Hepatocyte (in vitro differentiated cells): ENCODE data around the gene AMIGO3. TPM values are rescaled to one million over a fixed set of nuclear protein-coding genes. Genes with fewer than 3 reads are reported as not detected.

Source experiments
- DNase-seq: peaks from one replicate; pipeline ENCODE4 v3.0.0-alpha.2; 2016; ENCODE audit warnings: low spot score
- H2AFZ ChIP-seq: fragments of 200-600 bp; sonication (generic); 2 replicates; pipeline ENCODE4 v1.6.0; 2016; ENCODE audit warnings: antibody characterized with exemption, mild to moderate bottlenecking
- H3K27ac ChIP-seq: fragments of 200-600 bp; sonication (generic); 2 replicates; pipeline ENCODE4 v1.5.1; 2016; ENCODE audit warnings: mild to moderate bottlenecking
- H3K27me3 ChIP-seq: fragments of 200-600 bp; sonication (generic); 2 replicates; pipeline ENCODE4 v1.6.1; 2016
- H3K36me3 ChIP-seq: fragments of 200-600 bp; sonication (generic); replicated peaks from 2 replicates; pipeline ENCODE4 v1.5.1; 2016; ENCODE audit warnings: low read depth; ENCODE audit not compliant: insufficient read depth
- H3K4me1 ChIP-seq: fragments of 200-600 bp; sonication (generic); 2 replicates; pipeline ENCODE4 v1.5.1; 2016; ENCODE audit warnings: mild to moderate bottlenecking, moderate library complexity; ENCODE audit not compliant: insufficient read depth
- H3K4me2 ChIP-seq: fragments of 200-600 bp; sonication (generic); 2 replicates; pipeline ENCODE4 v1.6.0; 2016
- H3K4me3 ChIP-seq: fragments of 200-600 bp; sonication (generic); 2 replicates; pipeline ENCODE4 v1.5.1; 2016; ENCODE audit warnings: mild to moderate bottlenecking
- H3K79me2 ChIP-seq: fragments of 200-600 bp; sonication (generic); 2 replicates; pipeline ENCODE4 v1.6.0; 2017; ENCODE audit warnings: mild to moderate bottlenecking
- H3K9me2 ChIP-seq: fragments of 200-600 bp; sonication (generic); replicated peaks from 2 replicates; pipeline ENCODE4 v1.6.0; 2017; ENCODE audit warnings: mild to moderate bottlenecking; ENCODE audit not compliant: insufficient read depth
- H3K9me3 ChIP-seq: fragments of 200-600 bp; sonication (generic); 2 replicates; pipeline ENCODE4 v1.5.1; 2016; ENCODE audit warnings: low read depth, mild to moderate bottlenecking
- H4K20me1 ChIP-seq: fragments of 200-600 bp; sonication (generic); 2 replicates; pipeline ENCODE4 v1.6.0; 2016; ENCODE audit warnings: mild to moderate bottlenecking; ENCODE audit not compliant: insufficient read depth, poor library complexity, severe bottlenecking
- CTCF ChIP-seq: fragments of 200-600 bp; sonication (generic); IDR thresholded peaks from 2 replicates; pipeline ENCODE4 v1.5.1; 2016; ENCODE audit warnings: antibody characterized with exemption, mild to moderate bottlenecking; ENCODE audit not compliant: poor library complexity
- EZH2 ChIP-seq: fragments of 200-600 bp; sonication (generic); IDR thresholded peaks from 2 replicates; pipeline ENCODE4 v1.6.1; 2016; ENCODE audit warnings: antibody characterized with exemption, mild to moderate bottlenecking, borderline replicate concordance
- EZH2phosphoT487 ChIP-seq: fragments of 200-600 bp; sonication (generic); IDR thresholded peaks from one replicate; pipeline ENCODE4 v1.6.1; 2018; ENCODE audit warnings: antibody characterized with exemption, mild to moderate bottlenecking, low read depth, moderate library complexity; ENCODE audit not compliant: unreplicated experiment, severe bottlenecking
- WGBS: methylation state at CpG from one replicate; pipeline ENCODE4 v1.1.6; 2016; ENCODE audit warnings: low lambda C conversion rate; ENCODE audit errors: missing lambda C conversion rate; 5-methylcytosine and 5-hydroxymethylcytosine counted together
- polyA plus RNA-seq: library from polyadenylated mRNA; unstranded; fragments of >200 nt; fragmentation: Nextera tagmentation; extraction: Ambion mirVana; gene quantifications from 2 replicates; pipeline ENCODE4 v1.2.1, GENCODE V29; 2016
- total RNA-seq: library from RNA; depleted of rRNA; stranded (reverse); fragments of >200 nt; gene quantifications from 2 replicates; pipeline ENCODE4 v1.2.3, GENCODE V29; 2014

AMIGO3 gene
- total and polyA plus RNA-seq, 2 experiments from 2014 or later: 0.57 to 1.7 TPM

GRCh38 chr3:49701388-49702077 lies 18.0 kb downstream of the AMIGO3 start:
- Histone ChIP-seq H3K4me1 (no peaks in the 10 kb centered on the region), H4K20me1 (no peaks in the 10 kb centered on the region), H3K4me3 (no peak overlapping the region), H3K27me3 (no peaks in the 10 kb centered on the region), H3K9me2 (no peaks in the 10 kb centered on the region), H3K79me2 (no peaks in the 10 kb centered on the region), H3K36me3 (no peaks in the 10 kb centered on the region), H2AFZ (no peak overlapping the region), H3K27ac (no peak overlapping the region), H3K4me2 (no peak overlapping the region), H3K9me3 (no peaks in the 10 kb centered on the region)
- 93% methylated on average over 21 of the region's 21 CpGs for WGBS
- DNase-seq: no peak
- TF ChIP-seq CTCF (peak; percentile 39), EZH2phosphoT487 (no peak)

- H3K27me3 ChIP-seq: no peaks in the 10 kb centered on the region
- no peaks in the 10 kb centered on the region for H3K36me3 ChIP-seq
- no peak for TF ChIP-seq CTCF
- TF ChIP-seq EZH2phosphoT487: no peak
- TF ChIP-seq EZH2: no peak
- WGBS: 85% methylated on average over 13 of the region's 13 CpGs
- H3K9me3 ChIP-seq: no peaks in the 10 kb centered on the region
- no peak for DNase-seq
- H2AFZ ChIP-seq: no peak overlapping the region
- no peaks in the 10 kb centered on the region for H3K9me2 ChIP-seq
- H3K4me2 ChIP-seq: no peak overlapping the region
- no peak overlapping the region for H3K4me3 ChIP-seq
- no peaks in the 10 kb centered on the region for H3K79me2 ChIP-seq
- no peak overlapping the region for H3K27ac ChIP-seq
- H4K20me1 ChIP-seq: no peaks in the 10 kb centered on the region
- H3K4me1 ChIP-seq: no peaks in the 10 kb centered on the region
These were observed 18.9 kb downstream of the AMIGO3 start for GRCh38 chr3:49700453-49701128.

- Histone ChIP-seq H3K4me2 (no peak overlapping the region), H3K27ac (no peak overlapping the region), H3K9me2 (no peaks in the 10 kb centered on the region), H3K36me3 (no peaks in the 10 kb centered on the region), H2AFZ (no peak overlapping the region), H3K27me3 (no peaks in the 10 kb centered on the region), H3K9me3 (no peaks in the 10 kb centered on the region), H4K20me1 (no peaks in the 10 kb centered on the region), H3K79me2 (no peaks in the 10 kb centered on the region), H3K4me3 (no peak overlapping the region), H3K4me1 (no peaks in the 10 kb centered on the region)
- TF ChIP-seq CTCF (no peak), EZH2phosphoT487 (no peak), EZH2 (no peak)
- DNase-seq: no peak
- WGBS: 92% methylated on average over 8 of the region's 8 CpGs
These were observed 19.5 kb downstream of the AMIGO3 start for GRCh38 chr3:49700014-49700413.
